ENCODE data around the gene CCDC200.

- TF ChIP-seq ZFP30 (CRISPR knock-in tag; IDR thresholded peaks at IDR 0.05) (no peak), ZNF8 (CRISPR knock-in tag; IDR thresholded peaks at IDR 0.05) (no peak), CSRNP3 (CRISPR knock-in tag; IDR thresholded peaks at IDR 0.05) (no peak), RARB (CRISPR knock-in tag; IDR thresholded peaks at IDR 0.05) (no peak), OSR1 (CRISPR knock-in tag; IDR thresholded peaks at IDR 0.05) (no peak), BACH2 (CRISPR knock-in tag; IDR thresholded peaks at IDR 0.05; ENCODE audit: borderline replicate concordance) (no peak), ZC3H10 (CRISPR knock-in tag; IDR thresholded peaks at IDR 0.05) (no peak), PPARA (CRISPR knock-in tag; IDR thresholded peaks at IDR 0.05; ENCODE audit: borderline replicate concordance) (no peak)
Measured at GRCh38 chr17:43171586-43172487, 56.6 kb downstream of the CCDC200 start.

Data from SK-N-SH treated with all-trans-retinoic acid at 6 μM for 48 hours (cell line).